Kidney (tissue), 2 donors: Measurements from ENCODE around the gene FHL2. TPM values are rescaled to one million over a fixed set of nuclear protein-coding genes. Genes with fewer than 3 reads are reported as not detected.

Source experiments
- polyA plus RNA-seq: library from polyadenylated mRNA; stranded (reverse); fragments of 350-450 nt; fragmentation: Illumina TruSeq; extraction: RNeasy Lipid Tissue Mini Kit (QIAGEN cat#74804); gene quantifications from one replicate; pipeline ENCODE4 v1.2.3, GENCODE V29; 2014; ENCODE audit warnings: low read depth, low replicate concordance; ENCODE audit not compliant: insufficient read depth
- total RNA-seq: library from RNA; stranded (reverse); fragmentation: NEBNext Ultra II Directional; extraction: Animal tissue kit (Norgen Biotek cat#: 25700); gene quantifications from one replicate; pipeline ENCODE4 v1.2.1, GENCODE V29; 2021
- donor health status: DM: yes; HTN: yes; CAD: no.

The FHL2 gene
- total and polyA plus RNA-seq, 2 donors from 2014 or later = 23.4 to 75.9 TPM

Other genes with a start within 250 kb of the FHL2 start
- not detected for gene GPR45, start 157.3 kb downstream of the FHL2 start, total RNA-seq
- not detected for gene GPR45, start 157.3 kb downstream of the FHL2 start, polyA plus RNA-seq
- 25.8 TPM for gene TGFBRAP1, start 69.3 kb downstream of the FHL2 start, total RNA-seq
- 6.7 TPM for gene TGFBRAP1, start 69.3 kb downstream of the FHL2 start, polyA plus RNA-seq
- 15.0 TPM for gene C2orf49, start 61.5 kb downstream of the FHL2 start, total RNA-seq
- gene C2orf49, start 61.5 kb downstream of the FHL2 start, polyA plus RNA-seq = 6.8 TPM